Measurements from ENCODE around the gene ZXDC.

Gene ZXDC

GRCh38 chr3:126467611-126467955 lies 8.1 kb downstream of the ZXDC start:
- Histone ChIP-seq H3K36me3 (ENCODE audit: insufficient read depth, low read length) (peaks cover 98% of the 10 kb centered on the region), H3K9me3 (ENCODE audit: low read depth, low read length) (no peaks in the 10 kb centered on the region), H3K4me3 (no peak overlapping the region), H3K27ac (no peak overlapping the region), H3K9ac (ENCODE audit: insufficient read length) (no peak overlapping the region)
- DNase-seq (ENCODE audit: low read depth, low spot score) = no peak
- no peak for TF ChIP-seq EZH2 (IDR thresholded peaks at IDR 0.05)
- no peak for TF ChIP-seq POLR2AphosphoS5 (IDR thresholded peaks at IDR 0.05; ENCODE audit: borderline replicate concordance, low read depth, low read length)
- no peak for TF ChIP-seq FOXP2 (optimal IDR thresholded peaks at IDR 0.05; ENCODE audit: control extremely low read depth, extremely low read length, insufficient read depth)

DNA sequence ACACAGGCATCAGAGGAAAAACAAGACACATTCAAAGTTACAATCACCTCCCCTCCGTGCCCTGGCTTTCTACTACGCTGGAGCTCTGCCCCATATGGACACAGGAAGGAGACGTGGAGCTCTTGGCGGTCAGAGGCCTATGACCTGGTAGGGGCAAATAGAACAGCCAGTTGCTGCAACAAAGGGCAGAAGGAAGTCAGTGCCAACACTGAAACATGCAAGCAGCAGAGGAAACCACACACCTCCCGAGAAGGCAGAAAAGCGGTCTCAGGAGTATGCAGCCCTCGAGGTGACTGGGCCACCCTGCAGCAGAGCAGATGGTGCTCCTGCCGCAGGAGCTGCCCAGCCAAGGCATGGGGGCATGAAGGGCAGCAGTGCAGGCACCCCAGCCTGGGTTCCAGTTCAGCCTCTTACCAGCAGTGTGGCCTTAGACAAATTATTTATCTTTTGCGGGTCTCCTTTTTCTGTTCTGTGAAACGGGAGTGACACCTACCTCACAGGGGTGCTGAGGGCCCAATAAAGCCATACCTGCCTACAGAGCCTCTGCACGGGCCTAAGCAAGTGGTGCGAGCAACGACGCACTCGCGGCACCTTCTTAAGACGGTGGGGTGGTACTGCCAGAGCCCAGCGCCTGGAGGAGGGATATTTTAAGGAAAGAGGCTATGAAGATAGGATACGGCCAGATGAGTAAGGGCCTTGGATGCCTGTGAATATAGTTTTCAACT lies 8.6 kb downstream of the ZXDC start:
- Histone ChIP-seq H3K36me3 (ENCODE audit: insufficient read depth, low read length) (peaks cover 98% of the 10 kb centered on the region), H3K27ac (no peak overlapping the region; the same call in 1 of the 2 replicates), H3K4me3 (no peak overlapping the region), H3K9ac (ENCODE audit: insufficient read length) (peak overlapping the region; percentile 7), H3K9me3 (ENCODE audit: low read depth, low read length) (no peaks in the 10 kb centered on the region)
- no peak for TF ChIP-seq POLR2AphosphoS5 (IDR thresholded peaks at IDR 0.05; ENCODE audit: borderline replicate concordance, low read depth, low read length)
- no peak for TF ChIP-seq EZH2 (IDR thresholded peaks at IDR 0.05)
- no peak for DNase-seq (ENCODE audit: low read depth, low spot score)

DNA sequence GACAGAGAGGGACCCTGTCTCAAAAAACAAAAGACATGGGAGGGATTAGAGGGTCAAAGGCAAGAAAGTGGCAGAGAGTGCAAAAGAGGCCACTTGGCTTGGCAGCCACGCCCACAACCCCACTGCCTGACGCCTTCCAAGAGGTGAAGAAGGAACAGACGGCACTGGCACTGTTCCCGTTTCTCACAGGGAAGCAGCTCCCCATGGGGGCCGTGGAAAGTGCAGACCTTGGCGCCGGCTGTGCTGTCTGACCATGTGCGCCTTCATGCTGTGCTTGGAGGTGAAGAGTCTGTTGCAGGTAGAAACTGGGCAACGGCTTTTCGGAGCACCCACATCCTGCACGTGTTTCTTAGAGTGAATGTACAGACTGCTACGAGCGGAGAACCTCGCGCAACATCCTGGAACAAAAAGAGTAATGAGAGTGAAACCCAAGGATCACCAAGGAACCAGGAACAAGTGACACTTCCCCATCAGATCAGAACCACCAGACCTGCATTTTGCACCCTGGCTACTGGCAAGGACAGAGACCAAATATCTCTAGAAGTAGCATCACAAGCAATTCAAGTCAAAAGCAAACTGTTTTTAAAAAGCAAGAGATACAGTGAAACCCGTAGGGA lies 9.7 kb downstream of the ZXDC start:
- Histone ChIP-seq H3K9ac (ENCODE audit: insufficient read length) (no peak overlapping the region), H3K4me3 (no peak overlapping the region), H3K9me3 (ENCODE audit: low read depth, low read length) (no peaks in the 10 kb centered on the region), H3K27ac (peak overlapping the region; percentile 26; the same call in 1 of the 2 replicates), H3K36me3 (ENCODE audit: insufficient read depth, low read length) (peaks cover 98% of the 10 kb centered on the region)
- no peak for TF ChIP-seq FOXP2 (optimal IDR thresholded peaks at IDR 0.05; ENCODE audit: control extremely low read depth, extremely low read length, insufficient read depth)
- no peak for TF ChIP-seq POLR2AphosphoS5 (IDR thresholded peaks at IDR 0.05; ENCODE audit: borderline replicate concordance, low read depth, low read length)
- TF ChIP-seq EZH2 (IDR thresholded peaks at IDR 0.05) = no peak
- DNase-seq (ENCODE audit: low read depth, low spot score) = no peak

- TF ChIP-seq FOXP2 (optimal IDR thresholded peaks at IDR 0.05; ENCODE audit: control extremely low read depth, extremely low read length, insufficient read depth) (no peak), POLR2AphosphoS5 (IDR thresholded peaks at IDR 0.05; ENCODE audit: borderline replicate concordance, low read depth, low read length) (no peak), EZH2 (IDR thresholded peaks at IDR 0.05) (no peak)
- no peaks in the 10 kb centered on the region for H3K9me3 ChIP-seq (ENCODE audit: low read depth, low read length)
- H3K4me3 ChIP-seq = no peak overlapping the region
- DNase-seq (ENCODE audit: low read depth, low spot score) = no peak
- H3K27ac ChIP-seq = no peak overlapping the region
- peaks cover 97% of the 10 kb centered on the region for H3K36me3 ChIP-seq (ENCODE audit: insufficient read depth, low read length)
- H3K9ac ChIP-seq (ENCODE audit: insufficient read length) = no peak overlapping the region
Observed at GRCh38 chr3:126464997-126465396, 10.7 kb downstream of the ZXDC start.

GRCh38 chr3:126464494-126464893 lies 11.2 kb downstream of the ZXDC start:
- TF ChIP-seq EZH2 (IDR thresholded peaks at IDR 0.05) (no peak), POLR2AphosphoS5 (IDR thresholded peaks at IDR 0.05; ENCODE audit: borderline replicate concordance, low read depth, low read length) (no peak), FOXP2 (optimal IDR thresholded peaks at IDR 0.05; ENCODE audit: control extremely low read depth, extremely low read length, insufficient read depth) (no peak)
- no peak overlapping the region for H3K9ac ChIP-seq (ENCODE audit: insufficient read length)
- no peak overlapping the region for H3K4me3 ChIP-seq
- H3K27ac ChIP-seq = no peak overlapping the region
- H3K36me3 ChIP-seq (ENCODE audit: insufficient read depth, low read length) = peaks cover 97% of the 10 kb centered on the region
- H3K9me3 ChIP-seq (ENCODE audit: low read depth, low read length) = no peaks in the 10 kb centered on the region
- DNase-seq (ENCODE audit: low read depth, low spot score) = no peak

GRCh38 chr3:126464093-126464492 lies 11.6 kb downstream of the ZXDC start:
- Histone ChIP-seq H3K27ac (no peak overlapping the region), H3K4me3 (no peak overlapping the region), H3K9ac (ENCODE audit: insufficient read length) (no peak overlapping the region), H3K9me3 (ENCODE audit: low read depth, low read length) (no peaks in the 10 kb centered on the region), H3K36me3 (ENCODE audit: insufficient read depth, low read length) (peaks cover 97% of the 10 kb centered on the region)
- no peak for DNase-seq (ENCODE audit: low read depth, low spot score)
- no peak for TF ChIP-seq FOXP2 (optimal IDR thresholded peaks at IDR 0.05; ENCODE audit: control extremely low read depth, extremely low read length, insufficient read depth)
- no peak for TF ChIP-seq POLR2AphosphoS5 (IDR thresholded peaks at IDR 0.05; ENCODE audit: borderline replicate concordance, low read depth, low read length)
- no peak for TF ChIP-seq EZH2 (IDR thresholded peaks at IDR 0.05)

DNA sequence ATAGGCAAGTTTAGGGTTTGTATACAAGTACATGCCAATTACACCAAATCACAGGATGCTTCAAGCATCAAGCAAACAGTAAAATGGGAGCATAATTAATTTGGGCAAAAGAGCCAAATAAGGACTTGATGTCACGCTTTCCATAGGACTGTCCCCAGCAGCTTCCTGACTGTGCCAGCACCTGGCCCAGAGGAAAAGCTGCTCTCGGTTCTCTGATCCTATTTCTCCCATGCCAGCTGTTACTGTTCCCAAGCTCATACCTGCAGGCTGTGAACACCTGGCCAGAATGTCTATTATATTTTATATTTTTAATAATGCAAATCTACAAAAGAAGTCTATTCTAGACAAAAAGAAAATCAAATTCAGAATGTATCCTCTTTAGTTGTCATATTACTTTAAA lies 12.2 kb downstream of the ZXDC start:
- Histone ChIP-seq H3K4me3 (no peak overlapping the region), H3K9me3 (ENCODE audit: low read depth, low read length) (no peaks in the 10 kb centered on the region), H3K9ac (ENCODE audit: insufficient read length) (no peak overlapping the region), H3K27ac (no peak overlapping the region), H3K36me3 (ENCODE audit: insufficient read depth, low read length) (peaks cover 97% of the 10 kb centered on the region)
- DNase-seq (ENCODE audit: low read depth, low spot score) = no peak
- no peak for TF ChIP-seq FOXP2 (optimal IDR thresholded peaks at IDR 0.05; ENCODE audit: control extremely low read depth, extremely low read length, insufficient read depth)
- no peak for TF ChIP-seq EZH2 (IDR thresholded peaks at IDR 0.05)
- TF ChIP-seq POLR2AphosphoS5 (IDR thresholded peaks at IDR 0.05; ENCODE audit: borderline replicate concordance, low read depth, low read length) = no peak

DNA sequence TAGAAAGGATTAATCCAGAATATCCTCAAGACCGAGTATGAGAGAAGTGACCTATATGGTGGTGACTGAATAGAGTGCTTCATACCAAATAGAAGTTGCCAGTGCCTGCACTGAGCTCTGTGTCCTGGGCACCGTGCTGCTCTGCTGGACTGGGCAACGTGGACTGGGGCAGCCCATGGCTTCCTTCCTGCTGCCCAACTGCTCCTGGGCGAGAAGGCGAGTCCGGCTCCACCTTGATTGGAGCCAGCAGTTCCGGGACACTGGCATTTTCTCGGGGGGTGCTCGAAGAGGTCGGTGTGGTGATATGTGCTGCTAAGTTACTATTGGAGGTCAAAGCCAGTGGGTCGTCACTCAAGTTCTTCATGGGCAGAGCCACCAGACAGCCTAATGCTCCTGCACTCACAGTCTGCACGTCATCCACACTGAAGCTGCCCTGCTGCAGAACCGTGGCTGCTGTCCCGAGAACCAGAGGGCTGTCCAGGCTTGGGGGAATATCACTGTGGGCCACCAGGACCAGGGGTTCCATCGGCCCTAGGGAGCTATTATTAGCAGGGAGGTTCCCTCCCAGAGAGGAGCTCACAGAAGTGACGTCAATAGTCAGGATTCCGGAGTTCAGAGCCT lies 14.1 kb downstream of the ZXDC start:
- no peak overlapping the region for H3K27ac ChIP-seq
- no peak for DNase-seq (ENCODE audit: low read depth, low spot score)
- H3K36me3 ChIP-seq (ENCODE audit: insufficient read depth, low read length) = peaks cover 97% of the 10 kb centered on the region
- TF ChIP-seq EZH2 (IDR thresholded peaks at IDR 0.05) = no peak
- no peak overlapping the region for H3K9ac ChIP-seq (ENCODE audit: insufficient read length)
- H3K4me3 ChIP-seq = no peak overlapping the region
- no peaks in the 10 kb centered on the region for H3K9me3 ChIP-seq (ENCODE audit: low read depth, low read length)

Measured in SK-N-MC (cell line).